PC-3 (cell line): ENCODE results near the gene MAP2K3. TPM values are rescaled to one million over a fixed set of nuclear protein-coding genes. Genes with fewer than 3 reads are reported as not detected.

Experiments used
- ATAC-seq: fragments of 200-7000 bp; cut with Tn5 transposase; 2 replicates; pipeline ENCODE4 v1.9.1; 2020; ENCODE audit warnings: mild to moderate bottlenecking, moderate library complexity
- BruUV-seq: library from RNA; stranded (reverse); fragments of 400-500 nt; replicated peaks from 2 replicates; lab custom pipeline; 2021; lab: Mats Ljungman, UMichigan
- CTCF ChIA-PET: fragments of 300-600 bp; sonication (Branson Sonifier 250); formaldehyde crosslinking; loops from one replicate; lab custom pipeline; 2022; ENCODE audit warnings: antibody characterized with exemption; lab: Charles Lee
- POLR2A ChIA-PET: fragments of 300-600 bp; sonication (Branson Sonifier 250); formaldehyde crosslinking; loops from one replicate; lab custom pipeline; 2022; ENCODE audit warnings: antibody characterized with exemption; ENCODE audit not compliant: unreplicated experiment; lab: Charles Lee
- DNase-seq: peaks from one replicate; pipeline ENCODE4 v3.0.0-alpha.2; 2015
- H2AFZ ChIP-seq: fragments of 300-600 bp; sonication (generic); 2 replicates; pipeline ENCODE4 v1.6.0; 2016; ENCODE audit warnings: antibody characterized with exemption, low read length
- H3F3A ChIP-seq: fragments of 300-600 bp; sonication (generic); one replicate; pipeline ENCODE4 v1.6.0; 2017; ENCODE audit warnings: antibody characterized with exemption, low read length, control low read depth, mild to moderate bottlenecking; ENCODE audit not compliant: unreplicated experiment
- H3K27ac ChIP-seq: fragments of 300-600 bp; sonication (generic); 2 replicates; pipeline ENCODE4 v1.5.1; 2016; ENCODE audit warnings: mild to moderate bottlenecking, low read length
- H3K27me3 ChIP-seq: fragments of 300-600 bp; sonication (generic); 2 replicates; pipeline ENCODE4 v1.6.1; 2016; ENCODE audit warnings: low read length, mixed read lengths
- H3K36me3 ChIP-seq: fragments of 300-600 bp; sonication (generic); 2 replicates; pipeline ENCODE4 v1.6.1; 2016; ENCODE audit warnings: low read depth, mixed run types, low read length, mixed read lengths
- H3K4me1 ChIP-seq: fragments of 300-600 bp; sonication (generic); 2 replicates; pipeline ENCODE4 v1.5.1; 2016; ENCODE audit warnings: low read length; ENCODE audit not compliant: insufficient read depth
- H3K4me2 ChIP-seq: fragments of 300-600 bp; sonication (generic); 2 replicates; pipeline ENCODE4 v1.6.0; 2016; ENCODE audit warnings: low read length
- H3K4me3 ChIP-seq: fragments of 300-600 bp; sonication (generic); 2 replicates; pipeline ENCODE4 v1.5.1; 2016; ENCODE audit warnings: mild to moderate bottlenecking, low read length, mixed read lengths
- H3K79me2 ChIP-seq: fragments of 300-600 bp; sonication (generic); 2 replicates; pipeline ENCODE4 v1.6.1; 2017; ENCODE audit warnings: low read length, mixed read lengths
- H3K9ac ChIP-seq: fragments of 300-600 bp; sonication (generic); 2 replicates; pipeline ENCODE4 v1.6.0; 2016; ENCODE audit warnings: mild to moderate bottlenecking, low read length
- H3K9me2 ChIP-seq: fragments of 300-600 bp; sonication (generic); replicated peaks from 2 replicates; pipeline ENCODE4 v1.6.1; 2016; ENCODE audit warnings: mixed run types, low read length, mixed read lengths
- H3K9me3 ChIP-seq: fragments of 300-600 bp; sonication (generic); 2 replicates; pipeline ENCODE4 v1.6.1; 2016; ENCODE audit warnings: low read length, mixed read lengths
- H4K20me1 ChIP-seq: fragments of 300-600 bp; sonication (generic); 2 replicates; pipeline ENCODE4 v1.6.1; 2016; ENCODE audit warnings: low read length, mixed read lengths
- CTCF ChIP-seq: fragments of 300-600 bp; sonication (generic); conservative IDR thresholded peaks from 2 replicates; pipeline ENCODE4 v1.5.1; 2017; ENCODE audit warnings: antibody characterized with exemption, low read depth, mild to moderate bottlenecking, low read length
- EZH2 ChIP-seq: fragments of 300-600 bp; sonication (generic); IDR thresholded peaks from one replicate; pipeline ENCODE4 v1.6.1; 2017; ENCODE audit warnings: antibody characterized with exemption, mild to moderate bottlenecking, low read length; ENCODE audit not compliant: unreplicated experiment
- EZH2phosphoT487 ChIP-seq: fragments of 300-600 bp; sonication (generic); IDR thresholded peaks from 2 replicates; pipeline ENCODE4 v1.6.1; 2018; ENCODE audit warnings: mild to moderate bottlenecking, antibody characterized with exemption, low read length, borderline replicate concordance
- intact Hi-C: fragments of 100-400 bp; cut with micrococcal nuclease; formaldehyde crosslinking; loops from 2 replicates; pipeline ENCODE4 v1.9.0; 2023
- total RNA-seq: library from RNA; depleted of rRNA; stranded (reverse); fragments of >200 nt; gene quantifications from 2 replicates; pipeline ENCODE4 v1.2.3, GENCODE V29; 2014

Gene MAP2K3
- total RNA-seq, 1 experiment from 2014 or later, result 54.0 TPM

GRCh38 chr17:21286066-21286770 is 1.7 kb downstream of the MAP2K3 start:
- Histone ChIP-seq H4K20me1 (peaks cover 49% of the 10 kb centered on the region), H3K27me3 (peaks cover 5% of the 10 kb centered on the region; the same call in 1 of the 2 replicates), H2AFZ (no peak overlapping the region), H3K4me1 (peaks cover 56% of the 10 kb centered on the region), H3K36me3 (no peaks in the 10 kb centered on the region; the same call in 1 of the 2 replicates), H3K9me2 (no peaks in the 10 kb centered on the region), H3F3A (no peaks in the 10 kb centered on the region), H3K4me2 (peak overlapping the region; percentile 92), H3K9ac (peak overlapping the region; percentile 89), H3K4me3 (peak overlapping the region; percentile 87), H3K27ac (peak overlapping the region; percentile 96), H3K79me2 (peaks cover 65% of the 10 kb centered on the region), H3K9me3 (no peaks in the 10 kb centered on the region)
- peak; percentile 99 for DNase-seq
- intact Hi-C loops, result no loop called here
- TF ChIP-seq EZH2phosphoT487, result no peak
- TF ChIP-seq CTCF, result no peak
- no peak for TF ChIP-seq EZH2
- BruUV-seq, result TSS peak; percentile 90
- ChIA-PET CTCF (interaction anchor here (0.5 kb wide), 1 partner anchor 293 kb away, joined by 8 read pairs; no protein-coding TSS in a partner anchor), POLR2A (interaction anchor here (0.6 kb wide), 1 partner anchor 338 kb away, joined by 3 read pairs; no protein-coding TSS in a partner anchor)
- peak; percentile 53 for ATAC-seq

GRCh38 chr17:21286909-21287702 is 2.6 kb downstream of the MAP2K3 start:
- TF ChIP-seq EZH2phosphoT487 (no peak), EZH2 (no peak), CTCF (no peak)
- no peak overlapping the region for H2AFZ ChIP-seq
- H3K4me1 ChIP-seq, result peaks cover 51% of the 10 kb centered on the region
- peak overlapping the region; percentile 89 for H3K9ac ChIP-seq
- ChIA-PET CTCF (interaction anchor here (0.5 to 0.8 kb wide), 2 partner anchors 160 to 294 kb away, joined by 3 to 8 read pairs; no protein-coding TSS in a partner anchor), POLR2A (no interaction called here)
- peak overlapping the region; percentile 87 for H3K4me3 ChIP-seq
- H3K27ac ChIP-seq, result peak overlapping the region; percentile 96
- no peaks in the 10 kb centered on the region for H3K9me3 ChIP-seq
- intact Hi-C loops, result no loop called here
- H3K27me3 ChIP-seq, result peaks cover 5% of the 10 kb centered on the region; the same call in 1 of the 2 replicates
- H3F3A ChIP-seq, result no peaks in the 10 kb centered on the region
- DNase-seq (peak; percentile 78), ATAC-seq (peak; percentile 2)
- BruUV-seq, result TSS peak; percentile 28
- peaks cover 58% of the 10 kb centered on the region for H4K20me1 ChIP-seq
- peaks cover 5% of the 10 kb centered on the region; the same call in 1 of the 2 replicates for H3K36me3 ChIP-seq
- H3K79me2 ChIP-seq, result peaks cover 74% of the 10 kb centered on the region
- peak overlapping the region; percentile 92 for H3K4me2 ChIP-seq
- no peaks in the 10 kb centered on the region for H3K9me2 ChIP-seq
